Kidney (tissue), 14 donors: Measurements from ENCODE around the gene RP9. TPM values are rescaled to one million over a fixed set of nuclear protein-coding genes. Genes with fewer than 3 reads are reported as not detected.

Experiments
- DNase-seq, 5 donors: peaks; one replicate each; pipeline ENCODE4 v3.0.0-alpha.2; 2013 to 2020
- FAIRE-seq: peaks from 2 replicates; lab custom pipeline; 2012; peaks lifted over from hg19 to GRCh38; lab: Jason Lieb, UNC
- H3K27ac ChIP-seq, 2 donors: one replicate each; pipeline ENCODE4 v1.7.0; 2013; ENCODE audit warnings: low read depth in 2 of 2, low read length in 2 of 2, inconsistent platforms in 1 of 2
- H3K27me3 ChIP-seq: one replicate; pipeline ENCODE4 v1.7.1; 2013; ENCODE audit warnings: low read length, inconsistent platforms; ENCODE audit not compliant: control insufficient read depth, insufficient read depth
- H3K36me3 ChIP-seq, 3 donors: one replicate each; pipeline versions ENCODE4 v1.7.0 to v1.7.1; 2013; ENCODE audit warnings: low read length in 3 of 3, control low read depth in 1 of 3, inconsistent platforms in 1 of 3; ENCODE audit not compliant: insufficient read depth in 3 of 3, control insufficient read depth in 2 of 3
- H3K4me1 ChIP-seq, 3 donors: one replicate each; pipeline versions ENCODE4 v1.7.0 to v1.7.1; 2013; ENCODE audit warnings: low read length in 3 of 3, inconsistent platforms in 1 of 3, low read depth in 1 of 3; ENCODE audit not compliant: control insufficient read depth in 2 of 3, insufficient read depth in 2 of 3
- H3K4me3 ChIP-seq, 3 donors: one replicate each; pipeline versions ENCODE4 v1.7.0 to v1.8.1; 2013; ENCODE audit warnings: low read length in 3 of 3, control low read depth in 1 of 3, inconsistent platforms in 1 of 3
- H3K9ac ChIP-seq, 3 donors: one replicate each; pipeline versions ENCODE4 v1.7.0 to v1.7.1; 2013; ENCODE audit warnings: low read length in 3 of 3, control low read depth in 1 of 3, inconsistent platforms in 1 of 3
- H3K9me3 ChIP-seq, 3 donors: one replicate each; pipeline versions ENCODE4 v1.7.0 to v1.7.1; 2013; ENCODE audit warnings: low read length in 3 of 3, control low read depth in 1 of 3, inconsistent platforms in 1 of 3; ENCODE audit not compliant: control insufficient read depth in 2 of 3, insufficient read depth in 1 of 3
- intact Hi-C: fragments of 100-400 bp; cut with DNase I; formaldehyde crosslinking; loops from one replicate; pipeline ENCODE4 v1.11.1; 2022
- polyA plus RNA-seq: library from polyadenylated mRNA; stranded (reverse); fragments of 350-450 nt; fragmentation: Illumina TruSeq; extraction: RNeasy Lipid Tissue Mini Kit (QIAGEN cat#74804); gene quantifications from one replicate; pipeline ENCODE4 v1.2.3, GENCODE V29; 2014; ENCODE audit warnings: low read depth, low replicate concordance; ENCODE audit not compliant: insufficient read depth
- total RNA-seq: library from RNA; stranded (reverse); fragmentation: NEBNext Ultra II Directional; extraction: Animal tissue kit (Norgen Biotek cat#: 25700); gene quantifications from one replicate; pipeline ENCODE4 v1.2.1, GENCODE V29; 2021
- TF ChIP-seq, protein P1 (sequence below): IDR thresholded peaks from 3 replicates; pipeline ENCODE4 v1.5.1; 2012; ENCODE audit warnings: mild to moderate bottlenecking, moderate library complexity, borderline replicate concordance; ENCODE audit not compliant: insufficient read depth; ENCODE audit errors: extremely low read depth
- donor health status: control.
- donor health status: control.
- donor health status: control.
- donor health status: control.
- donor health status: control.
- donor health status: DM: yes; HTN: yes; CAD: no.
- donor health status: Normal renal cell carcinoma (clear cell type).

The RP9 gene
- total and polyA plus RNA-seq, 2 donors from 2014 or later: 11.3 to 26.1 TPM

DNA sequence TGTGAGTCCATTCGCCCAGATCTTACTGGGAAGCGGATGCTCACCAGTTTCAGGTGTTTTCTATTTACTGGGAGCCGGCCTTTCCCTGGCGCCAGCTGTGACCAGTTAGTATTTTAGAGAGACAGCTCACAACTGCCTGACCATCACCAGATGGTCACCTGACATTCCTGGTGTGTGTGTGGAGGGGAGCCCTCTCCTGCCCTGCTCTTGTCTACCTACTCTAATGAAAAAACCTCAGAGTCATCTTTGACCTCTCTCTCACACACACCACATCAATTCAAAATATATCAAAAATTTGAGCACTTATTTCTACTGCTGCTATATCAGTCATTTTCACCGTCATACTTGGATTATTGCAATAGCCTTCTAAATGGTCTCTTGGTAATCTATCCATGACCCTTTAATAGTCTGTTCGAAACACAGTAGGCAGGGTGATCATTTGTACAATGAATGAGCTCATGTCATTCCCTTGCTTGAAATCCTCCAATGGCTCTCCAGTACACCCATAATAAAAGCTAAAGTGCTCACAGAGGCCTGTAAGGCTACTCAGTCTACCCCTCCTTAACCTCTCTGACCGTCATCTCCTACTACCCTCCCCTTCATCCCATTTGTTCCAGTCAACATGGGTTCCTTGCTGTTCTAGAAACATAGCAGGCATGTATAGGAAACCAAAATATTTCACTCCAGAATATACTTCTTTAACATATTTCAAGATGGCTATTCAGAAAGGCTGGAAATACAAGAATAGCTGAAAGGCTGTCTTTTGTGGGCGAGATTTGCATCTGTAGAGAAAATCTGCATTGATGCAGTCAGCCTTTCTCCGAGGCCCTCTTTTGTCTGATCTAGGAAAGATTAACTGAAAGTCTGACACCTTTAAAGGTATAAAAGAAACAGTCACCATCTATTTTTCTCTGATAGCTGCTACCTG lies 29.2 kb downstream of the RP9 start:
- Histone ChIP-seq H3K4me1 (no peaks in the 10 kb centered on the region), H3K27ac (no peak overlapping the region)
- no peak for FAIRE-seq

DNA sequence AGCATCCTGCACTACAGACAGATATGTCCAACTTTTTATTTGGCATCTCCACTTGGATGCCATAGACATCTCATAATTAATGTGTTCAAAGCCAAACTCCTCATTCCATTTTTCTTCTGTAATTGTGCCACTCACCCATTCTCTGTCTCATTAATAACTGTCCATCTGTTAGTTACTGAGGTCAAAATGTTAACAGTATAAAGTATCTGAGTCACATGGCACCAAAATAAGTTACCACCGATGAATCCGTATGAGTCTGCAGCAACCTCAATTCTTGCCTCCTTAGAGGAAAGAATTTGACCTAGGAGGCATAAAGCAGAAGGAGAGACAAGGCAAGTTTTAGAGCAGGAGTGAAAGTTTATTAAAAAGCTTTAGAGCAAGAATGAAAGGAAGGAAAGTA lies 30.1 kb downstream of the RP9 start:
- Histone ChIP-seq H3K9me3 (no peaks in the 10 kb centered on the region), H3K9ac (no peak overlapping the region), H3K36me3 (no peaks in the 10 kb centered on the region), H3K4me1 (no peaks in the 10 kb centered on the region), H3K27ac (no peak overlapping the region), H3K27me3 (no peaks in the 10 kb centered on the region), H3K4me3 (no peak overlapping the region)
- intact Hi-C loops: no loop called here
- DNase-seq (no peak), FAIRE-seq (no peak)
- TF ChIP-seq, protein P1, sequence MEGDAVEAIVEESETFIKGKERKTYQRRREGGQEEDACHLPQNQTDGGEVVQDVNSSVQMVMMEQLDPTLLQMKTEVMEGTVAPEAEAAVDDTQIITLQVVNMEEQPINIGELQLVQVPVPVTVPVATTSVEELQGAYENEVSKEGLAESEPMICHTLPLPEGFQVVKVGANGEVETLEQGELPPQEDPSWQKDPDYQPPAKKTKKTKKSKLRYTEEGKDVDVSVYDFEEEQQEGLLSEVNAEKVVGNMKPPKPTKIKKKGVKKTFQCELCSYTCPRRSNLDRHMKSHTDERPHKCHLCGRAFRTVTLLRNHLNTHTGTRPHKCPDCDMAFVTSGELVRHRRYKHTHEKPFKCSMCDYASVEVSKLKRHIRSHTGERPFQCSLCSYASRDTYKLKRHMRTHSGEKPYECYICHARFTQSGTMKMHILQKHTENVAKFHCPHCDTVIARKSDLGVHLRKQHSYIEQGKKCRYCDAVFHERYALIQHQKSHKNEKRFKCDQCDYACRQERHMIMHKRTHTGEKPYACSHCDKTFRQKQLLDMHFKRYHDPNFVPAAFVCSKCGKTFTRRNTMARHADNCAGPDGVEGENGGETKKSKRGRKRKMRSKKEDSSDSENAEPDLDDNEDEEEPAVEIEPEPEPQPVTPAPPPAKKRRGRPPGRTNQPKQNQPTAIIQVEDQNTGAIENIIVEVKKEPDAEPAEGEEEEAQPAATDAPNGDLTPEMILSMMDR: no peak

More for the DNA sequence above, 29.2 kb downstream of the RP9 start:
- H3K27me3 ChIP-seq: no peaks in the 10 kb centered on the region
- H3K4me3 ChIP-seq: no peak overlapping the region
- H3K9me3 ChIP-seq: no peaks in the 10 kb centered on the region
- TF ChIP-seq, protein P1: no peak
- H3K36me3 ChIP-seq: no peaks in the 10 kb centered on the region
- intact Hi-C loops: no loop called here
- H3K9ac ChIP-seq: no peak overlapping the region
- DNase-seq: no peak

DNA sequence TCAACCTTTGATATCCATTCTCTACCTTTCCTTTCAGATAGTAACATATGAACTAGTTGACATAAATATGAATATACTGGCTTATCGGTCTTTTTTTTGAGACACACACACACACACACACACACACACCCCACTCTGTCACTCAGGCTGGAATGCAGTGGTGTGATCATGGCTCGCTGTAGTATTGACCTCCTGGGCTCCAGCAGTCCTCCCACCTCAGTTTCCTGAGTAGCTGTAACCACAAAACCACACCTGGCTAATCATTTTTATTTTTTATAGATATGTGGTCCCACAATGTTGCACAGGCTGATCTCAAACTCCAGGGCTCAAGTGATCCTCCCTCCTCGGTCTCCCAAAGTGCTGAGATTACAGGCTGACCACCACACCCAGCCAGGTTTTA lies 32.5 kb downstream of the RP9 start:
- Histone ChIP-seq H3K4me1 (no peaks in the 10 kb centered on the region), H3K9ac (no peak overlapping the region), H3K27ac (no peak overlapping the region), H3K9me3 (no peaks in the 10 kb centered on the region), H3K4me3 (no peak overlapping the region), H3K27me3 (no peaks in the 10 kb centered on the region), H3K36me3 (no peaks in the 10 kb centered on the region)
- DNase-seq (no peak), FAIRE-seq (no peak)
- TF ChIP-seq, protein P1: no peak
- intact Hi-C loops: no loop called here
